WTC11 (cell line): Measurements from ENCODE around the gene CDC20. TPM values are rescaled to one million over a fixed set of nuclear protein-coding genes. Genes with fewer than 3 reads are reported as not detected.

Experiments used
- ATAC-seq: fragments of 200-7000 bp; cut with Tn5 transposase; 2 replicates; pipeline ENCODE4 v1.10.0; 2021; ENCODE audit warnings: mild to moderate bottlenecking, moderate library complexity
- CTCF ChIA-PET: fragments of 300-600 bp; sonication (Branson Sonifier 250); formaldehyde crosslinking; loops from one replicate; lab custom pipeline; 2021; ENCODE audit warnings: antibody characterized with exemption; lab: Charles Lee
- POLR2A ChIA-PET: fragments of 350-600 bp; sonication (Branson Sonifier 250); formaldehyde crosslinking; loops from one replicate; lab custom pipeline; 2021; ENCODE audit warnings: antibody characterized with exemption; lab: Charles Lee
- DNase-seq: peaks from one replicate; pipeline ENCODE4 v3.0.0; 2021; ENCODE audit warnings: low spot score
- H3K27ac Mint-ChIP-seq: 2 replicates; pipeline ENCODE4 v1.8.0; 2021; ENCODE audit warnings: mixed read lengths
- H3K27me3 Mint-ChIP-seq: 2 replicates; pipeline ENCODE4 v1.8.0; 2021; ENCODE audit warnings: low read depth, mild to moderate bottlenecking, moderate library complexity, mixed read lengths
- H3K36me3 Mint-ChIP-seq: 2 replicates; pipeline ENCODE4 v1.8.0; 2021; ENCODE audit warnings: mixed read lengths
- H3K4me1 Mint-ChIP-seq: 2 replicates; pipeline ENCODE4 v1.8.0; 2022; ENCODE audit warnings: mixed read lengths
- H3K4me3 Mint-ChIP-seq: 2 replicates; pipeline ENCODE4 v1.8.0; 2021; ENCODE audit warnings: mild to moderate bottlenecking, moderate library complexity, mixed read lengths
- H3K9me3 Mint-ChIP-seq: 2 replicates; pipeline ENCODE4 v1.8.0; 2021; ENCODE audit warnings: mixed read lengths
- ATF6 ChIP-seq: sonication (generic); formaldehyde crosslinking; IDR thresholded peaks from 2 replicates; pipeline ENCODE4 v1.8.1; 2023; ENCODE audit warnings: mild to moderate bottlenecking, missing genetic modification reagents
- CREM ChIP-seq: sonication (generic); formaldehyde crosslinking; IDR thresholded peaks from 2 replicates; pipeline ENCODE4 v1.8.1; 2022; ENCODE audit warnings: mild to moderate bottlenecking, missing genetic modification reagents, moderate library complexity
- ELF4 ChIP-seq: sonication (generic); formaldehyde crosslinking; IDR thresholded peaks from 2 replicates; pipeline ENCODE4 v1.8.1; 2022; ENCODE audit warnings: low read depth, mild to moderate bottlenecking, moderate library complexity, missing genetic modification reagents
- EMX1 ChIP-seq: fragments of 250-450 bp; sonication (Bioruptor Pico); IDR thresholded peaks from 2 replicates; pipeline ENCODE4 v1.8.0; 2021; ENCODE audit warnings: mild to moderate bottlenecking
- ERG ChIP-seq: fragments of 250-450 bp; sonication (Bioruptor Pico); IDR thresholded peaks from 2 replicates; pipeline ENCODE4 v1.8.0; 2021; ENCODE audit warnings: mild to moderate bottlenecking
- FOXJ3 ChIP-seq: sonication (generic); formaldehyde crosslinking; IDR thresholded peaks from 2 replicates; pipeline ENCODE4 v1.9.0; 2021; ENCODE audit warnings: missing genetic modification reagents, mild to moderate bottlenecking, borderline replicate concordance
- FOXP4 ChIP-seq: sonication (generic); formaldehyde crosslinking; IDR thresholded peaks from 2 replicates; pipeline ENCODE4 v1.8.0; 2022; ENCODE audit warnings: mild to moderate bottlenecking, missing genetic modification reagents
- HMGXB4 ChIP-seq: sonication (generic); formaldehyde crosslinking; IDR thresholded peaks from 2 replicates; pipeline ENCODE4 v1.8.1; 2023; ENCODE audit warnings: mild to moderate bottlenecking, moderate library complexity, missing genetic modification reagents
- JAZF1 ChIP-seq: fragments of 250-450 bp; sonication (Bioruptor Pico); IDR thresholded peaks from 2 replicates; pipeline ENCODE4 v1.9.0; 2021; ENCODE audit warnings: moderate library complexity, mild to moderate bottlenecking, inconsistent platforms
- MYBL2 ChIP-seq: sonication (generic); formaldehyde crosslinking; IDR thresholded peaks from 2 replicates; pipeline ENCODE4 v1.8.1; 2023; ENCODE audit warnings: mild to moderate bottlenecking, moderate library complexity, missing genetic modification reagents
- PRRX2 ChIP-seq: fragments of 250-450 bp; sonication (Bioruptor Pico); IDR thresholded peaks from 2 replicates; pipeline ENCODE4 v1.8.0; 2021; ENCODE audit warnings: mild to moderate bottlenecking
- SOX15 ChIP-seq: fragments of 250-450 bp; sonication (Bioruptor Pico); IDR thresholded peaks from 2 replicates; pipeline ENCODE4 v1.9.0; 2021; ENCODE audit warnings: mild to moderate bottlenecking
- SP1 ChIP-seq: sonication (generic); formaldehyde crosslinking; conservative IDR thresholded peaks from 2 replicates; pipeline ENCODE4 v1.8.1; 2022; ENCODE audit warnings: missing genetic modification reagents
- TEAD4 ChIP-seq: sonication (generic); formaldehyde crosslinking; IDR thresholded peaks from 2 replicates; pipeline ENCODE4 v1.8.0; 2022; ENCODE audit warnings: mild to moderate bottlenecking, missing genetic modification reagents
- TP53 ChIP-seq: sonication (generic); formaldehyde crosslinking; IDR thresholded peaks from 2 replicates; pipeline ENCODE4 v1.8.1; 2023; ENCODE audit warnings: mild to moderate bottlenecking, missing genetic modification reagents
- ZNF219 ChIP-seq: sonication (generic); formaldehyde crosslinking; IDR thresholded peaks from 2 replicates; pipeline ENCODE4 v1.8.0; 2023; ENCODE audit warnings: missing genetic modification reagents, mild to moderate bottlenecking, borderline replicate concordance
- ZNF232 ChIP-seq: sonication (generic); formaldehyde crosslinking; IDR thresholded peaks from 2 replicates; pipeline ENCODE4 v1.8.0; 2022; ENCODE audit warnings: mild to moderate bottlenecking, missing genetic modification reagents
- ZNF423 ChIP-seq: fragments of 250-450 bp; sonication (Bioruptor Pico); IDR thresholded peaks from 2 replicates; pipeline ENCODE4 v2.1.2; 2022; ENCODE audit warnings: mild to moderate bottlenecking, moderate library complexity
- ZNF532 ChIP-seq: fragments of 250-450 bp; sonication (Bioruptor Pico); IDR thresholded peaks from 2 replicates; pipeline ENCODE4 v1.9.0; 2021; ENCODE audit warnings: mild to moderate bottlenecking, borderline replicate concordance
- ZNF671 ChIP-seq: fragments of 250-450 bp; sonication (Bioruptor Pico); IDR thresholded peaks from 2 replicates; pipeline ENCODE4 v1.8.0; 2021; ENCODE audit warnings: mild to moderate bottlenecking
- total RNA-seq: library from RNA; stranded (reverse); gene quantifications from 3 replicates; pipeline ENCODE4 v1.2.3, GENCODE V29; 2021

Gene CDC20
- total RNA-seq, 1 experiment from 2014 or later = 280 TPM

- peaks cover 11% of the 10 kb centered on the region for H3K27me3 Mint-ChIP-seq
- no peak overlapping the region for H3K4me3 Mint-ChIP-seq
- peaks cover 9% of the 10 kb centered on the region for H3K36me3 Mint-ChIP-seq
- peaks cover 25% of the 10 kb centered on the region for H3K4me1 Mint-ChIP-seq
- no peak for TF ChIP-seq ELF4 (CRISPR knock-in tag)
- no peak for TF ChIP-seq JAZF1 (CRISPR knock-in tag)
- TF ChIP-seq TP53 (CRISPR knock-in tag) = no peak
- ATAC-seq (no peak), DNase-seq (no peak)
- no peaks in the 10 kb centered on the region for H3K9me3 Mint-ChIP-seq
- POLR2A ChIA-PET = interaction anchor here (0.6 kb wide), 1 partner anchor 82 kb away, joined by 4 read pairs; no protein-coding TSS in a partner anchor
- CTCF ChIA-PET = interaction anchor here (1.5 kb wide), 1 partner anchor 62 kb away, joined by 4 read pairs; no protein-coding TSS in a partner anchor
- no peak overlapping the region for H3K27ac Mint-ChIP-seq
These were observed 6.5 kb upstream of the CDC20 start for GRCh38 chr1:43352351-43352705.

GRCh38 chr1:43352881-43353280 lies 5.9 kb upstream of the CDC20 start:
- no peak for DNase-seq
- ChIA-PET POLR2A (interaction anchor here (0.6 kb wide), 1 partner anchor 109 kb away, joined by 3 read pairs; no protein-coding TSS in a partner anchor), CTCF (interaction anchor here (0.6 to 1.5 kb wide), 2 partner anchors 32 to 62 kb away, joined by 3 to 4 read pairs; no protein-coding TSS in a partner anchor)
- H3K27me3 Mint-ChIP-seq = peaks cover 6% of the 10 kb centered on the region
- peaks cover 27% of the 10 kb centered on the region for H3K4me1 Mint-ChIP-seq
- H3K9me3 Mint-ChIP-seq = no peaks in the 10 kb centered on the region
- peak overlapping the region; percentile 27 for H3K27ac Mint-ChIP-seq
- TF ChIP-seq ATF6 (no peak), ZNF232 (CRISPR knock-in tag) (no peak), ERG (no peak), ZNF219 (CRISPR knock-in tag) (no peak), FOXJ3 (CRISPR knock-in tag) (no peak), ZNF532 (CRISPR knock-in tag) (no peak), PRRX2 (CRISPR knock-in tag) (no peak), TEAD4 (no peak), SP1 (CRISPR knock-in tag) (no peak), ZNF671 (no peak), ZNF423 (CRISPR knock-in tag) (no peak), FOXP4 (CRISPR knock-in tag) (no peak), HMGXB4 (CRISPR knock-in tag) (no peak), JAZF1 (CRISPR knock-in tag) (no peak), CREM (CRISPR knock-in tag) (no peak), EMX1 (CRISPR knock-in tag) (no peak), SOX15 (CRISPR knock-in tag) (no peak), MYBL2 (CRISPR knock-in tag) (no peak)
- H3K36me3 Mint-ChIP-seq = peaks cover 11% of the 10 kb centered on the region
- ATAC-seq = no peak
- H3K4me3 Mint-ChIP-seq = no peak overlapping the region
